Effector memory CD8-positive, alpha-beta T cell (primary cell): Measurements from ENCODE around the gene LRP1-AS.

ENCODE experiments used
- ATAC-seq: fragments of 150-1000 bp; cut with Tn5 transposase; replicated peaks from 2 replicates; pipeline ENCODE4 v1.10.0; 2021; ENCODE audit warnings: mild to moderate bottlenecking, moderate library complexity
- DNase-seq, 3 experiments: peaks; one replicate each; pipeline ENCODE4 v3.0.0; 2021
- H3K27ac Mint-ChIP-seq, 2 donors: one replicate each; pipeline ENCODE4 v1.8.0; 2022; ENCODE audit warnings: mild to moderate bottlenecking in 2 of 2, mixed read lengths in 2 of 2, moderate library complexity in 2 of 2
- H3K27me3 Mint-ChIP-seq, 2 donors: one replicate each; pipeline ENCODE4 v1.8.0; 2022; ENCODE audit warnings: mixed read lengths in 2 of 2
- H3K36me3 Mint-ChIP-seq: one replicate; pipeline ENCODE4 v1.8.0; 2022; ENCODE audit warnings: mild to moderate bottlenecking, moderate library complexity, mixed read lengths; ENCODE audit not compliant: insufficient read depth
- H3K4me1 Mint-ChIP-seq, 2 donors: one replicate each; pipeline ENCODE4 v1.8.0; 2022; ENCODE audit warnings: low read depth in 2 of 2, mixed read lengths in 2 of 2
- H3K4me3 Mint-ChIP-seq, 2 donors: one replicate each; pipeline ENCODE4 v1.8.0; 2022; ENCODE audit warnings: mild to moderate bottlenecking in 2 of 2, mixed read lengths in 2 of 2, moderate library complexity in 2 of 2
- H3K9me3 Mint-ChIP-seq, 2 donors: one replicate each; pipeline ENCODE4 v1.8.0; 2022; ENCODE audit warnings: mixed read lengths in 2 of 2

The LRP1-AS gene

DNA sequence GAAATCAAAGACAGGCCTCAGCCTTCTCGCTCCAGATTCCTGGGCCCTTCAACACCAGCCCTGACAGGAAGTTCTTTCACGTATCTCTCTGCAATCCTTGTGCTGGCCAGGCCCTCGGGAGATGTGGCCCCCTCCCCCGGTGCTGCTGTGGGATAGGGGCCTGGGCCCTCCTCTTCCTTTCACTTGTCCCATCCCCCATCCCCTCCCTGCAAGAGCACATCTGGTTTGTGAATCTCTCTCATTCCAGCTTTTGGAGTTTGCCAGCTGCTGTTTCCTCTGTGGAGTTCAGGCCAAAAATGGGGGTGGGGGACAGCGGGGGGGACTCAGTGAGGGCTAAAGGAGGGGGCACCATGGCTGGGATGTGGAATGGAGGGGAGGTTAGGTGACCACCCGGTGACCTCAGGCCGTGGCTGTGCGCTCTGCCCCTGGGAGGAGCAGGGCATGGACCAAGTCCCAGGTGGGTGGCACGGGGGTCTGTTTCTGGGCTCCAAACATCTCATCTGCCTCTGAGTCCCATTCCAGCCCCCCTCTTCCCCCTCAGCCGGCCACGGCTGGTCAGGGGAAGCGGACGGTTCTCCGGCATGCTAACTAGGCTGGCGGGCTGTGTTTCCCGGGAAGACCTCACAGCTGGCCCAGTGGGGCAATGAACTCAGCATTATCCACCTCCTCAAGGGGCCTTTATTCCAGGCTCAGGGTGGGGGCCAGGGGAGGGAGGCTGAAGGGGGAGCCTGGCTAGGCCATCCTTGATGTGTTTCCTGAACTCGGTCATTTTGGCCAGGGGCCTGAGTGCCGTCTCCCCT lies 11.7 kb downstream of the LRP1-AS start:
- Mint-ChIP-seq H3K9me3 (no peaks in the 10 kb centered on the region), H3K27me3 (no peaks in the 10 kb centered on the region), H3K27ac (no peak overlapping the region), H3K36me3 (no peaks in the 10 kb centered on the region), H3K4me3 (no peak overlapping the region), H3K4me1 (no peaks in the 10 kb centered on the region)
- no peak for DNase-seq
- ATAC-seq, result no peak

DNA sequence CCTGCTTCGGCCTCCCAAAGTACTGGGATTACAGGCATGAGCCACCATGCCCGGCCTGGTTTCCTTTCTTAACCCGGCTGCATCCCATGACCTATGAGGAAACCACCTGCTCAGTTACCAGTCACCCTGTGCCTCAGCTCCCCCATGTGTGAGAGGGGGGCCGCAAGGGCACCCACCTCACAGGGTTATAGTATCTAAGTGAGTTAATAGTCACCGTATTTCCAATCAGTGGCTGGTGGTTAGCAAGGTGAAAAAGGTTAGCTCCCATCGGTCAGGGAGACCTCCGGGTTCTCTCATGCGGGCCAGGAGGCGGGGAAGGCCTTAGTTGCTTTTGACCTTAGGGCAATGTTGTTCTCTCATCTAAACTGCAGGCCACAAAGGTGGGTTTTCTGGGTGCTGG lies 12.5 kb downstream of the LRP1-AS start:
- Mint-ChIP-seq H3K27ac (no peak overlapping the region), H3K4me3 (no peak overlapping the region), H3K27me3 (no peaks in the 10 kb centered on the region), H3K9me3 (no peaks in the 10 kb centered on the region), H3K4me1 (no peaks in the 10 kb centered on the region), H3K36me3 (no peaks in the 10 kb centered on the region)
- ATAC-seq (no peak), DNase-seq (no peak)

- DNase-seq (no peak), ATAC-seq (no peak)
- Mint-ChIP-seq H3K4me3 (no peak overlapping the region), H3K27ac (peak overlapping the region in 1 of 2 donors; percentile 47), H3K27me3 (no peaks in the 10 kb centered on the region), H3K9me3 (no peaks in the 10 kb centered on the region), H3K4me1 (no peaks in the 10 kb centered on the region), H3K36me3 (no peaks in the 10 kb centered on the region)
These were observed 13.5 kb downstream of the LRP1-AS start for GRCh38 chr12:57133916-57134315.

GRCh38 chr12:57133013-57133569 lies 14.3 kb downstream of the LRP1-AS start:
- ATAC-seq (no peak), DNase-seq (no peak)
- no peak overlapping the region for H3K27ac Mint-ChIP-seq
- H3K36me3 Mint-ChIP-seq, result no peaks in the 10 kb centered on the region
- H3K27me3 Mint-ChIP-seq, result no peaks in the 10 kb centered on the region
- peaks cover 0 to under 1% of the 10 kb centered on the region in 2 donors for H3K4me1 Mint-ChIP-seq
- no peaks in the 10 kb centered on the region for H3K9me3 Mint-ChIP-seq
- no peak overlapping the region for H3K4me3 Mint-ChIP-seq

- peaks cover 3% of the 10 kb centered on the region for H3K36me3 Mint-ChIP-seq
- no peaks in the 10 kb centered on the region for H3K9me3 Mint-ChIP-seq
- H3K27me3 Mint-ChIP-seq, result no peaks in the 10 kb centered on the region
- no peak overlapping the region for H3K27ac Mint-ChIP-seq
- no peak overlapping the region for H3K4me3 Mint-ChIP-seq
- peaks cover 3 to 4% of the 10 kb centered on the region in 2 donors for H3K4me1 Mint-ChIP-seq
- ATAC-seq (no peak), DNase-seq (no peak)
These were observed 15.3 kb downstream of the LRP1-AS start for GRCh38 chr12:57131896-57132744.

DNA sequence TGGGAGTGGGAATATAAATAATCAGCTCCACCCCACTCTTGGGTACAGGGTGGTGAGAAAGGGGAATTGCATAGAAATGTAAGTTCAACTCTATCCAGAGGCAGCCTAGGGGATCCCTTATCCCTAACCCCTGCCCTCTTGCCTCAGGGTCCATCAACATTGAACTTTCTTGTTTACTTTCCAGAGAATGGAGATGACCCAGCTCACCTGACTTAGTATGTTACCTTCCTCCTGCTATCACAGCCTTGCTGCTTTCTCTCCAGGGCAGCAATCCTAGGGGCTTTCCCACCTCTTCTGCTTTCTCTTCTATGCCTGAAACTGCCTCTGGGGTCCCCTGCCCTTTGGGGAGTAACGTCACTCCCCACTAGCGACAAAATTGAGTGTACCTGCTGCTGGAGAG lies 16.5 kb downstream of the LRP1-AS start:
- Mint-ChIP-seq H3K27me3 (no peaks in the 10 kb centered on the region), H3K36me3 (peaks cover 5% of the 10 kb centered on the region), H3K4me1 (peaks cover 4% of the 10 kb centered on the region in 2 donors), H3K27ac (no peak overlapping the region), H3K4me3 (no peak overlapping the region), H3K9me3 (no peaks in the 10 kb centered on the region)
- no peak for DNase-seq
- no peak for ATAC-seq

GRCh38 chr12:57129889-57130288 lies 17.5 kb downstream of the LRP1-AS start:
- Mint-ChIP-seq H3K4me1 (peaks cover 4% of the 10 kb centered on the region in 2 donors), H3K36me3 (peaks cover 5% of the 10 kb centered on the region), H3K4me3 (peak overlapping the region; percentile 66 to 68), H3K9me3 (no peaks in the 10 kb centered on the region), H3K27me3 (no peaks in the 10 kb centered on the region), H3K27ac (no peak overlapping the region)
- no peak for ATAC-seq
- no peak for DNase-seq

DNA sequence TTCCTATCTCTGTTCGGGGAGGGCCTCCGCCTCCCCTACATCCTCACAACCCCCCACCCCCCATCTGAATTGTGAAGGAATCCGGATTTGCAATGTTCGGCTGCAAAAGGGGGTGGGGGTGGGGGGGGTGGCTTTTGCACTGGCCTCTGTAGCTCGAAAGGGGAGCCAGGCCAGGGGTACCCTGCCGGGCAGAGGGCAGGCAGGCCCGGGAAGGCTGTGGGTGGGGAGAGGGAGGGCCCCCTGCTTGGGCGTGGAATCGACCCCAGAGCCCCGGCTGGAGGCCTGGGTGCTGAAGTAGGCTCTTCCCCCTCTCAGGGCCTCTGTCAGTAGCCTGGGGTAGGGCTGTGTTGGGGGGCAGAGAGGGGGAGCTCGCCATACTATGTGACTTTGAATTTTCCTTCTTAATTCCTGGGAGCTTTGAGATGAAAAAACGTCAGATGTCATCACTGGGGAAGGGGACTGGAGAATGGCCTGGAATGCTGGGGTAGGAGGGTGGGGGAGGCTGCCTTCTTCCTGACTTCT lies 18.0 kb downstream of the LRP1-AS start:
- DNase-seq (no peak), ATAC-seq (no peak)
- Mint-ChIP-seq H3K4me1 (peaks cover 4% of the 10 kb centered on the region in 2 donors), H3K9me3 (no peaks in the 10 kb centered on the region), H3K36me3 (peaks cover 5% of the 10 kb centered on the region), H3K27me3 (no peaks in the 10 kb centered on the region), H3K27ac (no peak overlapping the region), H3K4me3 (peak overlapping the region; percentile 66 to 85)

DNA sequence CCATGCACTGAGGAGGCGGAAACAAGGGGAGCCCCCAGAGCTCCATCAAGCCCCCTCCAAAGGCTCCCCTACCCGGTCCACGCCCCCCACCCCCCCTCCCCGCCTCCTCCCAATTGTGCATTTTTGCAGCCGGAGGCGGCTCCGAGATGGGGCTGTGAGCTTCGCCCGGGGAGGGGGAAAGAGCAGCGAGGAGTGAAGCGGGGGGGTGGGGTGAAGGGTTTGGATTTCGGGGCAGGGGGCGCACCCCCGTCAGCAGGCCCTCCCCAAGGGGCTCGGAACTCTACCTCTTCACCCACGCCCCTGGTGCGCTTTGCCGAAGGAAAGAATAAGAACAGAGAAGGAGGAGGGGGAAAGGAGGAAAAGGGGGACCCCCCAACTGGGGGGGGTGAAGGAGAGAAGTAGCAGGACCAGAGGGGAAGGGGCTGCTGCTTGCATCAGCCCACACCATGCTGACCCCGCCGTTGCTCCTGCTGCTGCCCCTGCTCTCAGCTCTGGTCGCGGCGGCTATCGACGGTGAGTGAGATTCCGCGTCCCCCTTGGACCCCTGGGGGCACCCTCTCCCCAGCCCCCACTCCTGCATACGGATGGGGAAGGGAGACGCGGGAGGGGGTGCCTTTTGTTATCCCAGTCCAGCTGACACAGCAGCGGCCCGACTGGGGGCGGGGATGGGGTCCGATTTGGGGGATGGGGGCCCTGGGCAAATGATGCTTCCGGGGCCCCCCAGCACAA lies 18.7 kb downstream of the LRP1-AS start:
- Mint-ChIP-seq H3K4me3 (peak overlapping the region; percentile 85), H3K27ac (peak overlapping the region in 1 of 2 donors; percentile 64)

GRCh38 chr12:57127726-57128518 lies 19.5 kb downstream of the LRP1-AS start, which contains the start of gene LRP1:
LRP1 (plus strand) TSS chr12:57128483; CDS start chr12:57128965, 482 bp downstream.
- peak within 1 kb of the TSS; percentile 85 for H3K4me3 Mint-ChIP-seq
- no peaks in the 10 kb centered on the region for H3K27me3 Mint-ChIP-seq
- peak within 1 kb of the TSS in 1 of 2 donors; percentile 64 for H3K27ac Mint-ChIP-seq
- DNase-seq (peak; percentile 53 to 60 (median 58)), ATAC-seq (peak; percentile 51)
- peaks cover 5% of the 10 kb centered on the region for H3K36me3 Mint-ChIP-seq
- no peaks in the 10 kb centered on the region for H3K9me3 Mint-ChIP-seq
- peaks cover 4 to 6% of the 10 kb centered on the region in 2 donors for H3K4me1 Mint-ChIP-seq

More for the DNA sequence above, 18.7 kb downstream of the LRP1-AS start:
- DNase-seq, result no peak
- Mint-ChIP-seq H3K9me3 (no peaks in the 10 kb centered on the region), H3K36me3 (peaks cover 5% of the 10 kb centered on the region), H3K4me1 (peaks cover 4 to 6% of the 10 kb centered on the region in 2 donors), H3K27me3 (no peaks in the 10 kb centered on the region)
- no peak for ATAC-seq

GRCh38 chr12:57127101-57127725 lies 20.2 kb downstream of the LRP1-AS start:
- peaks cover 4 to 6% of the 10 kb centered on the region in 2 donors for H3K4me1 Mint-ChIP-seq
- ATAC-seq, result peak; percentile 78
- H3K27ac Mint-ChIP-seq, result peak overlapping the region in 1 of 2 donors; percentile 64
- peak; percentile 20 to 51 (median 22) for DNase-seq
- H3K4me3 Mint-ChIP-seq, result peak overlapping the region; percentile 85
- H3K9me3 Mint-ChIP-seq, result no peaks in the 10 kb centered on the region
- H3K36me3 Mint-ChIP-seq, result peaks cover 5% of the 10 kb centered on the region
- H3K27me3 Mint-ChIP-seq, result no peaks in the 10 kb centered on the region

GRCh38 chr12:57126561-57126960 lies 20.9 kb downstream of the LRP1-AS start:
- peaks cover 4 to 6% of the 10 kb centered on the region in 2 donors for H3K4me1 Mint-ChIP-seq
- no peaks in the 10 kb centered on the region for H3K9me3 Mint-ChIP-seq
- H3K27ac Mint-ChIP-seq, result peak overlapping the region in 1 of 2 donors; percentile 26
- DNase-seq, result no peak
- no peak for ATAC-seq
- peaks cover 5% of the 10 kb centered on the region for H3K36me3 Mint-ChIP-seq
- no peaks in the 10 kb centered on the region for H3K27me3 Mint-ChIP-seq
- H3K4me3 Mint-ChIP-seq, result peak overlapping the region in 1 of 2 donors; percentile 85
